GM10266 (cell line): Measurements from ENCODE around the gene COG7.

Source experiments
- DNase-seq: peaks from one replicate; pipeline ENCODE4 v3.0.0; 2012; ENCODE audit errors: extremely low spot score
- CTCF ChIP-seq: IDR thresholded peaks from 2 replicates; pipeline ENCODE4 v1.5.1; 2012; ENCODE audit warnings: mild to moderate bottlenecking, low read depth; ENCODE audit not compliant: control insufficient read depth, insufficient read depth; ENCODE audit errors: missing control alignments

COG7 gene

GRCh38 chr16:23409522-23409921 is 43.5 kb downstream of the COG7 start:
- DNase-seq: no peak
- TF ChIP-seq CTCF: no peak

GRCh38 chr16:23408823-23409298 is 44.1 kb downstream of the COG7 start:
- TF ChIP-seq CTCF: no peak
- DNase-seq: no peak

- TF ChIP-seq CTCF: no peak
- no peak for DNase-seq
Observed at GRCh38 chr16:23408242-23408822, 44.7 kb downstream of the COG7 start.

GRCh38 chr16:23407436-23408127 is 45.4 kb downstream of the COG7 start:
- no peak for DNase-seq
- TF ChIP-seq CTCF: no peak

- DNase-seq: no peak
- TF ChIP-seq CTCF: no peak
Observed at GRCh38 chr16:23406546-23407240, 46.3 kb downstream of the COG7 start.

GRCh38 chr16:23406024-23406423 is 47.0 kb downstream of the COG7 start:
- DNase-seq: no peak

More at GRCh38 chr16:23406024-23406423, 47.0 kb downstream of the COG7 start:
- no peak for TF ChIP-seq CTCF
